ENCODE measurements around the gene FLT3LG. TPM values are rescaled to one million over a fixed set of nuclear protein-coding genes. Genes with fewer than 3 reads are reported as not detected.

The FLT3LG gene
- total and polyA plus RNA-seq, 2 experiments from 2014 or later = 0.49 to 1.8 TPM

GRCh38 chr19:49528211-49528771 is 54.3 kb downstream of the FLT3LG start:
- no peak overlapping the region for H3K27ac ChIP-seq (ENCODE audit: low read depth)
- peak overlapping the region; percentile 81 for H2AFZ ChIP-seq
- H3K27me3 ChIP-seq (ENCODE audit: insufficient read depth) = no peaks in the 10 kb centered on the region
- peak overlapping the region; percentile 94 for H3K4me2 ChIP-seq
- Mint-ChIP-seq H3K27ac (no peak overlapping the region), H3K4me1 (peaks cover 20% of the 10 kb centered on the region; the same call in 2 of the 3 replicates), H3K4me3 (peak overlapping the region; percentile 74), H3K27me3 (ENCODE audit: insufficient read depth, low read depth, poor library complexity) (peaks cover 22% of the 10 kb centered on the region), H3K36me3 (ENCODE audit: low read depth) (peaks cover 25% of the 10 kb centered on the region), H3K9me3 (no peaks in the 10 kb centered on the region)
- H3K4me1 ChIP-seq (ENCODE audit: insufficient read depth) = peaks cover 6% of the 10 kb centered on the region; the same call in 1 of the 2 replicates
- peaks cover 4% of the 10 kb centered on the region; the same call in 1 of the 2 replicates for H3K36me3 ChIP-seq (ENCODE audit: insufficient read depth)
- no peaks in the 10 kb centered on the region; the same call in none of the 2 replicates for H4K20me1 ChIP-seq (replicated peaks; ENCODE audit: insufficient read depth)
- peak; percentile 37 for ATAC-seq
- H3K4me3 ChIP-seq = peak overlapping the region; percentile 71
- DNase-seq (ENCODE audit: low spot score) = peak; percentile 69
- peaks cover 22% of the 10 kb centered on the region for H3F3A ChIP-seq (replicated peaks; ENCODE audit: low read depth)
- no peaks in the 10 kb centered on the region for H3K9me2 ChIP-seq (ENCODE audit: insufficient read depth)
- no peak for TF ChIP-seq ZNF331 (CRISPR knock-in tag; IDR thresholded peaks at IDR 0.05; ENCODE audit: low read depth)
- TF ChIP-seq EZH2phosphoT487 (IDR thresholded peaks at IDR 0.05; ENCODE audit: unreplicated experiment) = no peak
- TF ChIP-seq JUNB (IDR thresholded peaks at IDR 0.05; ENCODE audit: unreplicated experiment) = no peak
- no peak for TF ChIP-seq ZNF114 (CRISPR knock-in tag; IDR thresholded peaks at IDR 0.05)
- TF ChIP-seq, protein P1, sequence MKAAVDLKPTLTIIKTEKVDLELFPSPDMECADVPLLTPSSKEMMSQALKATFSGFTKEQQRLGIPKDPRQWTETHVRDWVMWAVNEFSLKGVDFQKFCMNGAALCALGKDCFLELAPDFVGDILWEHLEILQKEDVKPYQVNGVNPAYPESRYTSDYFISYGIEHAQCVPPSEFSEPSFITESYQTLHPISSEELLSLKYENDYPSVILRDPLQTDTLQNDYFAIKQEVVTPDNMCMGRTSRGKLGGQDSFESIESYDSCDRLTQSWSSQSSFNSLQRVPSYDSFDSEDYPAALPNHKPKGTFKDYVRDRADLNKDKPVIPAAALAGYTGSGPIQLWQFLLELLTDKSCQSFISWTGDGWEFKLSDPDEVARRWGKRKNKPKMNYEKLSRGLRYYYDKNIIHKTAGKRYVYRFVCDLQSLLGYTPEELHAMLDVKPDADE (IDR thresholded peaks at IDR 0.05) = no peak
- TF ChIP-seq EZH2 (IDR thresholded peaks at IDR 0.05; ENCODE audit: low read depth, unreplicated experiment) = no peak
- no peak for TF ChIP-seq REST (IDR thresholded peaks at IDR 0.05; ENCODE audit: unreplicated experiment)
- TF ChIP-seq CREB1 (CRISPR knock-in tag; IDR thresholded peaks at IDR 0.05; ENCODE audit: low read depth) = no peak
- TF ChIP-seq POLR2AphosphoS5 (IDR thresholded peaks at IDR 0.05; ENCODE audit: low read depth) = no peak
- TF ChIP-seq STAT1 (IDR thresholded peaks at IDR 0.05; ENCODE audit: unreplicated experiment) = no peak
- TF ChIP-seq NANOG (IDR thresholded peaks at IDR 0.05; ENCODE audit: borderline replicate concordance) = no peak
- TF ChIP-seq, protein P2, sequence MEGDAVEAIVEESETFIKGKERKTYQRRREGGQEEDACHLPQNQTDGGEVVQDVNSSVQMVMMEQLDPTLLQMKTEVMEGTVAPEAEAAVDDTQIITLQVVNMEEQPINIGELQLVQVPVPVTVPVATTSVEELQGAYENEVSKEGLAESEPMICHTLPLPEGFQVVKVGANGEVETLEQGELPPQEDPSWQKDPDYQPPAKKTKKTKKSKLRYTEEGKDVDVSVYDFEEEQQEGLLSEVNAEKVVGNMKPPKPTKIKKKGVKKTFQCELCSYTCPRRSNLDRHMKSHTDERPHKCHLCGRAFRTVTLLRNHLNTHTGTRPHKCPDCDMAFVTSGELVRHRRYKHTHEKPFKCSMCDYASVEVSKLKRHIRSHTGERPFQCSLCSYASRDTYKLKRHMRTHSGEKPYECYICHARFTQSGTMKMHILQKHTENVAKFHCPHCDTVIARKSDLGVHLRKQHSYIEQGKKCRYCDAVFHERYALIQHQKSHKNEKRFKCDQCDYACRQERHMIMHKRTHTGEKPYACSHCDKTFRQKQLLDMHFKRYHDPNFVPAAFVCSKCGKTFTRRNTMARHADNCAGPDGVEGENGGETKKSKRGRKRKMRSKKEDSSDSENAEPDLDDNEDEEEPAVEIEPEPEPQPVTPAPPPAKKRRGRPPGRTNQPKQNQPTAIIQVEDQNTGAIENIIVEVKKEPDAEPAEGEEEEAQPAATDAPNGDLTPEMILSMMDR (conservative IDR thresholded peaks at IDR 0.05; ENCODE audit: low read depth in 2 of 2) = no peak
- TF ChIP-seq, protein P3, sequence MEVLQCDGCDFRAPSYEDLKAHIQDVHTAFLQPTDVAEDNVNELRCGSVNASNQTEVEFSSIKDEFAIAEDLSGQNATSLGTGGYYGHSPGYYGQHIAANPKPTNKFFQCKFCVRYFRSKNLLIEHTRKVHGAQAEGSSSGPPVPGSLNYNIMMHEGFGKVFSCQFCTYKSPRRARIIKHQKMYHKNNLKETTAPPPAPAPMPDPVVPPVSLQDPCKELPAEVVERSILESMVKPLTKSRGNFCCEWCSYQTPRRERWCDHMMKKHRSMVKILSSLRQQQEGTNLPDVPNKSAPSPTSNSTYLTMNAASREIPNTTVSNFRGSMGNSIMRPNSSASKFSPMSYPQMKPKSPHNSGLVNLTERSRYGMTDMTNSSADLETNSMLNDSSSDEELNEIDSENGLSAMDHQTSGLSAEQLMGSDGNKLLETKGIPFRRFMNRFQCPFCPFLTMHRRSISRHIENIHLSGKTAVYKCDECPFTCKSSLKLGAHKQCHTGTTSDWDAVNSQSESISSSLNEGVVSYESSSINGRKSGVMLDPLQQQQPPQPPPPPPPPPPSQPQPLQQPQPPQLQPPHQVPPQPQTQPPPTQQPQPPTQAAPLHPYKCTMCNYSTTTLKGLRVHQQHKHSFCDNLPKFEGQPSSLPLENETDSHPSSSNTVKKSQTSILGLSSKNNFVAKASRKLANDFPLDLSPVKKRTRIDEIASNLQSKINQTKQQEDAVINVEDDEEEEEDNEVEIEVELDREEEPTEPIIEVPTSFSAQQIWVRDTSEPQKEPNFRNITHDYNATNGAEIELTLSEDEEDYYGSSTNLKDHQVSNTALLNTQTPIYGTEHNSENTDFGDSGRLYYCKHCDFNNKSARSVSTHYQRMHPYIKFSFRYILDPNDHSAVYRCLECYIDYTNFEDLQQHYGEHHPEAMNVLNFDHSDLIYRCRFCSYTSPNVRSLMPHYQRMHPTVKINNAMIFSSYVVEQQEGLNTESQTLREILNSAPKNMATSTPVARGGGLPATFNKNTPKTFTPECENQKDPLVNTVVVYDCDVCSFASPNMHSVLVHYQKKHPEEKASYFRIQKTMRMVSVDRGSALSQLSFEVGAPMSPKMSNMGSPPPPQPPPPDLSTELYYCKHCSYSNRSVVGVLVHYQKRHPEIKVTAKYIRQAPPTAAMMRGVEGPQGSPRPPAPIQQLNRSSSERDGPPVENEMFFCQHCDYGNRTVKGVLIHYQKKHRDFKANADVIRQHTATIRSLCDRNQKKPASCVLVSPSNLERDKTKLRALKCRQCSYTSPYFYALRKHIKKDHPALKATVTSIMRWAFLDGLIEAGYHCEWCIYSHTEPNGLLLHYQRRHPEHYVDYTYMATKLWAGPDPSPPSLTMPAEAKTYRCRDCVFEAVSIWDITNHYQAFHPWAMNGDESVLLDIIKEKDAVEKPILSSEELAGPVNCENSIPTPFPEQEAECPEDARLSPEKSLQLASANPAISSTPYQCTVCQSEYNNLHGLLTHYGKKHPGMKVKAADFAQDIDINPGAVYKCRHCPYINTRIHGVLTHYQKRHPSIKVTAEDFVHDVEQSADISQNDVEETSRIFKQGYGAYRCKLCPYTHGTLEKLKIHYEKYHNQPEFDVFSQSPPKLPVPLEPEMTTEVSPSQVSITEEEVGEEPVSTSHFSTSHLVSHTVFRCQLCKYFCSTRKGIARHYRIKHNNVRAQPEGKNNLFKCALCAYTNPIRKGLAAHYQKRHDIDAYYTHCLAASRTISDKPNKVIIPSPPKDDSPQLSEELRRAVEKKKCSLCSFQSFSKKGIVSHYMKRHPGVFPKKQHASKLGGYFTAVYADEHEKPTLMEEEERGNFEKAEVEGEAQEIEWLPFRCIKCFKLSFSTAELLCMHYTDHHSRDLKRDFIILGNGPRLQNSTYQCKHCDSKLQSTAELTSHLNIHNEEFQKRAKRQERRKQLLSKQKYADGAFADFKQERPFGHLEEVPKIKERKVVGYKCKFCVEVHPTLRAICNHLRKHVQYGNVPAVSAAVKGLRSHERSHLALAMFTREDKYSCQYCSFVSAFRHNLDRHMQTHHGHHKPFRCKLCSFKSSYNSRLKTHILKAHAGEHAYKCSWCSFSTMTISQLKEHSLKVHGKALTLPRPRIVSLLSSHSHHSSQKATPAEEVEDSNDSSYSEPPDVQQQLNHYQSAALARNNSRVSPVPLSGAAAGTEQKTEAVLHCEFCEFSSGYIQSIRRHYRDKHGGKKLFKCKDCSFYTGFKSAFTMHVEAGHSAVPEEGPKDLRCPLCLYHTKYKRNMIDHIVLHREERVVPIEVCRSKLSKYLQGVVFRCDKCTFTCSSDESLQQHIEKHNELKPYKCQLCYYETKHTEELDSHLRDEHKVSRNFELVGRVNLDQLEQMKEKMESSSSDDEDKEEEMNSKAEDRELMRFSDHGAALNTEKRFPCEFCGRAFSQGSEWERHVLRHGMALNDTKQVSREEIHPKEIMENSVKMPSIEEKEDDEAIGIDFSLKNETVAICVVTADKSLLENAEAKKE (CRISPR knock-in tag; IDR thresholded peaks at IDR 0.05) = no peak
- no peaks in the 10 kb centered on the region for H3K79me2 ChIP-seq (replicated peaks; ENCODE audit: insufficient read depth)
